ENCODE results near the gene CACNA2D3.

- TF ChIP-seq POLR2A (IDR thresholded peaks at IDR 0.05) = no peak
- TF ChIP-seq, protein P1, sequence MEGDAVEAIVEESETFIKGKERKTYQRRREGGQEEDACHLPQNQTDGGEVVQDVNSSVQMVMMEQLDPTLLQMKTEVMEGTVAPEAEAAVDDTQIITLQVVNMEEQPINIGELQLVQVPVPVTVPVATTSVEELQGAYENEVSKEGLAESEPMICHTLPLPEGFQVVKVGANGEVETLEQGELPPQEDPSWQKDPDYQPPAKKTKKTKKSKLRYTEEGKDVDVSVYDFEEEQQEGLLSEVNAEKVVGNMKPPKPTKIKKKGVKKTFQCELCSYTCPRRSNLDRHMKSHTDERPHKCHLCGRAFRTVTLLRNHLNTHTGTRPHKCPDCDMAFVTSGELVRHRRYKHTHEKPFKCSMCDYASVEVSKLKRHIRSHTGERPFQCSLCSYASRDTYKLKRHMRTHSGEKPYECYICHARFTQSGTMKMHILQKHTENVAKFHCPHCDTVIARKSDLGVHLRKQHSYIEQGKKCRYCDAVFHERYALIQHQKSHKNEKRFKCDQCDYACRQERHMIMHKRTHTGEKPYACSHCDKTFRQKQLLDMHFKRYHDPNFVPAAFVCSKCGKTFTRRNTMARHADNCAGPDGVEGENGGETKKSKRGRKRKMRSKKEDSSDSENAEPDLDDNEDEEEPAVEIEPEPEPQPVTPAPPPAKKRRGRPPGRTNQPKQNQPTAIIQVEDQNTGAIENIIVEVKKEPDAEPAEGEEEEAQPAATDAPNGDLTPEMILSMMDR (IDR thresholded peaks at IDR 0.05) = no peak
Measured at GRCh38 chr3:54173371-54173770, 51.0 kb downstream of the CACNA2D3 start.

All from uterus (tissue), 2 donors.